Muscle layer of colon (tissue), 2 donors: ENCODE measurements around the gene SMARCE1.
"Not testable (repeated sequence)": the region's sequence is repeated elsewhere in the genome, so short reads cannot be mapped to it uniquely, and the experiment has no call there.

Experiments used
- H3K27ac ChIP-seq: one replicate; pipeline ENCODE4 v1.7.0; 2013; ENCODE audit warnings: low read depth, mild to moderate bottlenecking, low read length, moderate library complexity
- H3K27me3 ChIP-seq, 2 donors: one replicate each; pipeline ENCODE4 v1.7.0; 2013; ENCODE audit warnings: low read length in 2 of 2, mild to moderate bottlenecking in 2 of 2; ENCODE audit not compliant: insufficient read depth in 2 of 2, control insufficient read depth in 1 of 2
- H3K36me3 ChIP-seq: one replicate; pipeline ENCODE4 v1.7.0; 2013; ENCODE audit warnings: mild to moderate bottlenecking, low read length; ENCODE audit not compliant: insufficient read depth
- H3K4me1 ChIP-seq: one replicate; pipeline ENCODE4 v1.7.0; 2013; ENCODE audit warnings: mild to moderate bottlenecking, low read length; ENCODE audit not compliant: insufficient read depth
- H3K4me3 ChIP-seq, 2 donors: one replicate each; pipeline ENCODE4 v1.7.0; 2013; ENCODE audit warnings: low read length in 2 of 2, low read depth in 1 of 2, mild to moderate bottlenecking in 1 of 2, moderate library complexity in 1 of 2
- H3K9ac ChIP-seq: one replicate; pipeline ENCODE4 v1.7.0; 2013; ENCODE audit warnings: low read length
- H3K9me3 ChIP-seq: one replicate; pipeline ENCODE4 v1.7.0; 2013; ENCODE audit warnings: mild to moderate bottlenecking, low read length
- donor health status: abdominal sarcoma.
- donor health status: Adenocarcinoma of cecum.

Gene SMARCE1

DNA sequence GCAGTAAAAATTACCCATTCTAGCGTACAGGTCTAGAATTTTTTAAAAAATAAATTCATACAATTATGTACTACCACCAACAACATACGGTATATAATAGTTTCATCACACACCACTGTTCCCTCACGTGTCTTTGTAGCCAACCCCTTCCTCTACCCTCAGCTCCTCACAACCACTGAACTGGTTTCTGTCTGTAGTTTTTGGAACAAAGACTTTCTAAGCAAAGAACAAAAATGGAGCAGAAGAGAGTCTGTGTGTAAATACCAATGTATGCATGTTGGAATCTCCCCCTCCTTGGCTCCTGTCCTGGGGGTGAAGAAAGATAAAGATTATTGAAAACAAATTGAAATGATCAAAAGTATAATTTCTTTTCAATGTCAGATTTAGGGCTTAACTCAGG, 50.5 kb downstream of the SMARCE1 start:
- Histone ChIP-seq H3K27ac (no peak overlapping the region), H3K4me1 (peaks cover 5% of the 10 kb centered on the region), H3K27me3 (no peaks in the 10 kb centered on the region), H3K36me3 (no peaks in the 10 kb centered on the region), H3K9me3 (no peaks in the 10 kb centered on the region), H3K9ac (no peak overlapping the region), H3K4me3 (no peak overlapping the region)

DNA sequence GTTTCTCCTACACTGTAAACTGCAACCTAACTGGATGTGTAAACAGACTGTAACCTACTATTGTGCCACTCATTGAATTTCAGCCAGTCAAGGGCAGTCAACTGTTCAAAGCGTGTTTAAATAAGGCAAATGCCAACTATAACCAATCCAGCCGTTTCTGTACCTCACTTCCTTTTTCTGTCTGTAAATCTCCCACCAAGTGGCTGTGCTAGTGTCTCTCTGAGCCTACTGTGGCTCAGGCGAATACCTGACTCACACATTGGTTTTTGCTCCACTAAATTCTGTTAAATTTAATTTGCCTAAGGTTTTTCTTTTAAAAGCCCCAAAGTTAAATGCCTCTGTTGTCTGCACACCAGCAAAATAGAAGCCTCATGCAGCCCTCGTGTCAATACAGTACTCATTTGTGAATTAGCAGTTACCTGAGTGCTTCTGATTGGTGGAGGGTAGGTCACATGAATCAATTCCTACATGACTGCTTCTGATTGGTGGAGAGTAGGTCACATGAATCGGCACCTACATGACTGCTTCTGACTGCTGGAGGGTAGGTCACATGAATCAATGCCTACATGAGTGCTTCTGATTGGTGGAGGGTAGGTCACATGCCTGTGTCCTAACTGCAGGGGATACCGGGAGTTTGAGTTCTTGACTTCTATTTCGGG, 51.2 kb downstream of the SMARCE1 start:
- Histone ChIP-seq H3K4me3 (no peak overlapping the region), H3K9ac (no peak overlapping the region), H3K27ac (no peak overlapping the region), H3K36me3 (no peaks in the 10 kb centered on the region), H3K27me3 (no peaks in the 10 kb centered on the region), H3K9me3 (no peaks in the 10 kb centered on the region), H3K4me1 (no peaks in the 10 kb centered on the region)

DNA sequence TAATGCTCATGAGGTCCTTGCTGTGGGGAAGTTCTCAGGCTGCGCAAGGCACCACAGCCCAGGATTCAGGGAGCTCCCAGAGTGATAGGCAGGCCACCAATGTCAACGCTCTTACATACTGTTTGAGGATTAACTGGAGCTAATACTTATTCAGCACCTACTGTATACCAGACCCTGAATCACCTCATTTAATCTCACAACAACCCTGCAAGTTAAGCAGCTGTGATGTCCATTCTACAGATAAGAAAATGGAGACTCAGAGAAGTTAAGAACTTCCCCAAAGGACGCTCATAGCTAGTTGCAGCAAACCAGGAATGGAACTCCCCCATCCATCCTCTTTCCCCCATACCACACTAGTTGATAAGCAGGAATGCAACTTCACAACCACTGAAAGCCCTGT, 56.9 kb downstream of the SMARCE1 start:
- H3K27me3 ChIP-seq, result no peaks in the 10 kb centered on the region
- no peaks in the 10 kb centered on the region for H3K4me1 ChIP-seq
- H3K4me3 ChIP-seq, result no peak overlapping the region
- H3K9ac ChIP-seq, result no peak overlapping the region
- no peaks in the 10 kb centered on the region for H3K36me3 ChIP-seq
- H3K27ac ChIP-seq, result no peak overlapping the region
- H3K9me3 ChIP-seq, result no peaks in the 10 kb centered on the region

DNA sequence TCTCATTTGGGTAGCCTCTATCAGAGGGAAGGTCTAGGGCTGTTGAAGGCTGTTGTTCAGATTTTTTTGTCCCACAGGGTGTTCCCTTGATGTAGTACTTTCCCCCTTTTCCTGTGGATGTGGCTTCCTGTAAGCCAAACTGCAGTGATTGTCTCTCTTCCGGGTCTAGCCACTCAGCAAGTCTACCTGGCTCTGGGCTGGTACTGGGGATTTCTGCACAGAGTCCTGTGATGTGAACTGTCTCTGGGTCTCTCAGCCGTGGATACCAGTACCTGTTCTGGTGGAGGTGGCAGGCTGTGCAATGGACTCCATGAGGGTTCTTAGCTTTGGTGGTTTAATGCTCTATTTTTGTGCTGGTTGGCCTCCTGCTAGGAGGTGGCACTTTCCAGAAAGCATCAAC, 59.1 kb downstream of the SMARCE1 start:
- H3K9me3 ChIP-seq, result no peaks in the 10 kb centered on the region
- no peaks in the 10 kb centered on the region for H3K4me1 ChIP-seq
- no peak overlapping the region for H3K27ac ChIP-seq
- H3K4me3 ChIP-seq, result no peak overlapping the region
- no peaks in the 10 kb centered on the region for H3K36me3 ChIP-seq
- H3K27me3 ChIP-seq, result no peaks in the 10 kb centered on the region
- no peak overlapping the region for H3K9ac ChIP-seq

DNA sequence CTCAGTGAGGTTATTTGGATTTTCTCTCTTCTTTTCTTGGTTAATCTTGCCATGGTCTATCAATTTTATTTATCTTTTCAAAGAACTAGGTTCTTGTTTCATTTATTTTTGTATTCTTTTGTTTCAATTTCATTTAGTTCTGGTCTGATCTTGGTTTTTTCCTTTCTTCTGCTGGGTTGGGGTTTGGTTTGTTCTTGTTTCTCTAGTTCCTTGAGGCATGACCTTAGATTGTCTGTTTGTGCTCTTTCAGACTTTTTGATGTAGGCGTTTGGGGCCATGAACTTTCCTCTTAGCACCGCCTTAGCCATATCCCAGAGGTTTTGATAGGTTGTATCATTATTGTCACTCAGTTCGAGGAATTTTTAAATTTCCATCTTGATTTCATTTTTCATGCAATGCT, 61.4 kb downstream of the SMARCE1 start:
- H3K4me3 ChIP-seq, H3K4me1 ChIP-seq, H3K9me3 ChIP-seq, H3K9ac ChIP-seq, H3K27me3 ChIP-seq, H3K36me3 ChIP-seq, H3K27ac ChIP-seq: not testable (repeated sequence)

DNA sequence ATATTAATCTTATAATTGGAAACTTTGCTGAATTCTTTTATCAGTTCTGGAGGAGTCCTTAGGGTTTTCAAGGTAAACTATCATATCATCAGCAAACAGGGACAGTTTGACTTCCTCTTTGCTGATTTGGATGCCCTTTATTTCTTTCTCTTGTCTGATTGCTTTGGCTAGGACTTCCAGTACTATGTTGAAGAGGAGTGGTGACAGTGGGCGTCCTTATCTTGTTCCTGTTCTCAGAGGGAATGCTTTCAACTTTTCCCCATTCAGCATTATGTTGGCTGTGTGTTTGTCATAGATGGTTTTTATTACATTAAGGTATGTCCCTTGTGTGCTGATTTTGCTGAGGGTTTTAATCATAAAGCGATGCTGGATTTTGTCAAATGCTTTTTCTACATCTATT, 62.7 kb downstream of the SMARCE1 start:
- H3K36me3 ChIP-seq, H3K4me1 ChIP-seq, H3K9ac ChIP-seq, H3K4me3 ChIP-seq, H3K27ac ChIP-seq, H3K9me3 ChIP-seq, H3K27me3 ChIP-seq: not testable (repeated sequence)

DNA sequence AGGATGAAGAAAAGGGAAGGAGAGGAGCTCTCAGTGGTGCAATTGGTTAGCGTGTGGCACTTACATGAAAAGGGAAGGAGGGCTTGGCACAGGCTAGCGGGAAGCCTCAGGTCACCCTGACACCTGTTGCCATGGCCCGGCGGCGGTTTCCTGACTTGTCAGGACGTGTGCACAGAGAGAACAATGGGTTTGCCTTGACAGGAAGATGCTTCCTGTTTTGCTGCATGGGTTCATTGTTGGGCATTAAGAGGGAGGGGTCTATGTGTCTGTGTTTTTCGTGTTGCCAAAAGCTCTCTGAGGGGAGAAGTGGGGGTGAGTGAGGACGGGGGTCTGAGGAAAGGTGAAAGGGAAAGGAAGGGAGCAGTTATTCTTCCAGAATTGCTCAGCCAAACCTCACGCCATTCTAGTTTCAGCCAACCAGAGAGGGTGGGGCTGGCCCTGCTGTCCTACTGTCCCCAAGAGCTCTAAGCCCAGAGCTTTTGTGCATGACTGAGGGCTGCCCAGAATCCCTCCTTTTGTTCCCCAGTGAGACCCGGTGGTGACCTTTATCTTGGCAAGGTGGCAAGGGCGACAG, 65.2 kb downstream of the SMARCE1 start:
- H3K27me3 ChIP-seq, result no peaks in the 10 kb centered on the region
- H3K9me3 ChIP-seq, result no peaks in the 10 kb centered on the region
- no peaks in the 10 kb centered on the region for H3K36me3 ChIP-seq
- no peak overlapping the region for H3K27ac ChIP-seq
- no peak overlapping the region for H3K9ac ChIP-seq
- no peak overlapping the region for H3K4me3 ChIP-seq
- no peaks in the 10 kb centered on the region for H3K4me1 ChIP-seq

DNA sequence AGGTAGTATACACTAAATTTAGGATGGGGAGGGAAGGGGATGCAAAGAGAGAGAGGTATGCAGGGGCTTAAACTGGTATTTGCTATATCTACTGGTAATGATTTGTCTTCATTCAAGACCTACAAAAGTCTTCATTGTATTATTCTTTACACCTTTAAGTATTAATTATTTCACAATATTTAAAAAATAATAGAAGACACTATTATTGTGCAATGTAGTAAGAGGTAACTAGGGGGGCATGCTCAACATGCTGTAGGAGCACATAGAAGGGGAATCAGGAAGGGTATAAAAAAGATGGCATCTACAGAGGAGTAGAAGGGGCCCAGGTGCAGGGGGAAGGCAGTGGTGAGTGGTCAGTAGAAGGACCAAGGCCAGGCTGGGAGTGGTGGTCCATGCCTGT, 67.5 kb downstream of the SMARCE1 start:
- Histone ChIP-seq H3K27me3 (no peaks in the 10 kb centered on the region), H3K9me3 (no peaks in the 10 kb centered on the region), H3K9ac (no peak overlapping the region), H3K4me3 (no peak overlapping the region), H3K4me1 (no peaks in the 10 kb centered on the region), H3K27ac (no peak overlapping the region), H3K36me3 (no peaks in the 10 kb centered on the region)

DNA sequence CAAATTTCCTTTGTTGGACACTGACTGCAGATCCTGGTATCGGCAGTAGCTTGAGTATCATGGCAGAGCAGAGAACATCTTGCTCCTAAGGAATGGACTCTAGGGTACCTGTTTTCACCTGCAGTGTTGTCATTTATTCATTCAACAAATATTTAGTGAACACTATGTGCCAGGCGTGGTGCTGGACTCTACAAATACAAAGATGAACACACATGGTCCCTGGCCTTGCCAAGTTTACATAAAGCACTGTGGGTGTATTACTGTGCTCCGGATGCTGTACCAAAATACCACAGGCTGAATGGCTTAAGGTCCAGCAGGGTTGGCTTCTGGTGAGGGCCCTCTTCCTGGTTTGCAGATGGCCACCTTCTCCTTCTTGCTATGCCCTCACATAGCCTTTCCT, 68.1 kb downstream of the SMARCE1 start:
- H3K4me3 ChIP-seq, result no peak overlapping the region
- no peaks in the 10 kb centered on the region for H3K27me3 ChIP-seq
- H3K9ac ChIP-seq, result no peak overlapping the region
- no peaks in the 10 kb centered on the region for H3K9me3 ChIP-seq
- no peaks in the 10 kb centered on the region for H3K36me3 ChIP-seq
- H3K4me1 ChIP-seq, result no peaks in the 10 kb centered on the region
- no peak overlapping the region for H3K27ac ChIP-seq

DNA sequence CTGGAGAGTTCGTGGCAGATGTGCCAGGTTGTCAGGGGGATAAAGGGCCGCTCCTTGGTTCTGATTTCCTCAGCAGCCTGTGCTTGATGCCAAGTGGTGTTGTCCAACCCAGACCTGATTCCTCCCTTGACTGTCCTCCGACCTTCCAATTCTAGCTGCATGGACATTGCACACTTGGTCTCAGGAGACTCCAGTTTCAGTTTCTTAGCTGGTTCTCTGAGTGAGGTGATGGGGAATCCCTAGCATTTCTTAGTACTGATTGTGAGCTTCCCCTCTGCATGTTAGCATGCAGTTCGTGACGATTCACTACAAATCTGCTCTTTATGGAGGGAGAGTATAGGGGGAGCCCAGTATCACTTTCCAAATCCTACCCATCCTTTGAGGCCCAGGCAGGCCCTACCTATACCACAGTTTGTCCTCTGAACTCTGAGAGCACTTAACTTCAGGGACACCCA, 70.0 kb downstream of the SMARCE1 start:
- H3K4me3 ChIP-seq, result no peak overlapping the region
- H3K27me3 ChIP-seq, result no peaks in the 10 kb centered on the region

DNA sequence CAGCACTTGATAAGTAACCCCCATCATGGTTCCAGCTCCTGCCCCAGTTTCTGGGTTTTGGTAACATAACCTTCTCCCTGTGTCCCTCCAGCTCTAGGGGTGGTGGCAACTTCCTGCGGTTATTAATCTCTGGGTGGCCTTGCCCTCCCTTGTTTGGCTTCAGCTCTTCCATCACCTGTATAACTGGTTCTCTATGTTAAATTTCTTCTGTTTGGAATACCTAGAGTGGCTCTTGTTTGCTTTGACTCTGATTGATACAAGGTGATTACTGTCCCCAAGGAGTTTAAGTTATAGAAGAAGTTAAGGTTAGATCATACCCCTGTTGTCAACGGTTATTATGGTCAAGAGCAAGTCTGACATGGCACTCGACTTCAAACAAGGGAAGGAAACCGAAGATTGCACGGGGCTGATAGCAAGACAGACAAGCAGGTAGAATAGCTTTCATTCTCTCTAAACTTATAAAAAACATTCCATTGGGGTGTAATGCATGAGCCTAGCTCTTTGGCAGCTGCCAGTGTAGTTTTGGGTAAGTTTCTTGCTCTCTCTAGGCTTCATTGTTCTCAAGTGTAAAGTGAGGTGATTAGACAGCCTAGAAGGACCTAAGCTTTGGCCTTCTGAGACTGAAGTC, 71.4 kb downstream of the SMARCE1 start:
- Histone ChIP-seq H3K36me3 (no peaks in the 10 kb centered on the region), H3K27me3 (no peaks in the 10 kb centered on the region), H3K9me3 (no peaks in the 10 kb centered on the region), H3K27ac (no peak overlapping the region), H3K4me3 (no peak overlapping the region), H3K4me1 (no peaks in the 10 kb centered on the region), H3K9ac (no peak overlapping the region)

More for the DNA sequence above, 70.0 kb downstream of the SMARCE1 start:
- Histone ChIP-seq H3K36me3 (no peaks in the 10 kb centered on the region), H3K27ac (no peak overlapping the region), H3K4me1 (no peaks in the 10 kb centered on the region), H3K9ac (no peak overlapping the region), H3K9me3 (no peaks in the 10 kb centered on the region)
